Measurements from ENCODE around the gene DSG3.

- TF ChIP-seq EZH2 (IDR thresholded peaks at IDR 0.05) (no peak), MAX (IDR thresholded peaks at IDR 0.05) (no peak), POLR2A (IDR thresholded peaks at IDR 0.05; ENCODE audit: borderline replicate concordance, extremely low read depth, insufficient read depth, insufficient read length) (no peak), POLR2AphosphoS5 (IDR thresholded peaks at IDR 0.05; ENCODE audit: low read depth, low read length) (no peak)
- TF ChIP-seq, protein P1, sequence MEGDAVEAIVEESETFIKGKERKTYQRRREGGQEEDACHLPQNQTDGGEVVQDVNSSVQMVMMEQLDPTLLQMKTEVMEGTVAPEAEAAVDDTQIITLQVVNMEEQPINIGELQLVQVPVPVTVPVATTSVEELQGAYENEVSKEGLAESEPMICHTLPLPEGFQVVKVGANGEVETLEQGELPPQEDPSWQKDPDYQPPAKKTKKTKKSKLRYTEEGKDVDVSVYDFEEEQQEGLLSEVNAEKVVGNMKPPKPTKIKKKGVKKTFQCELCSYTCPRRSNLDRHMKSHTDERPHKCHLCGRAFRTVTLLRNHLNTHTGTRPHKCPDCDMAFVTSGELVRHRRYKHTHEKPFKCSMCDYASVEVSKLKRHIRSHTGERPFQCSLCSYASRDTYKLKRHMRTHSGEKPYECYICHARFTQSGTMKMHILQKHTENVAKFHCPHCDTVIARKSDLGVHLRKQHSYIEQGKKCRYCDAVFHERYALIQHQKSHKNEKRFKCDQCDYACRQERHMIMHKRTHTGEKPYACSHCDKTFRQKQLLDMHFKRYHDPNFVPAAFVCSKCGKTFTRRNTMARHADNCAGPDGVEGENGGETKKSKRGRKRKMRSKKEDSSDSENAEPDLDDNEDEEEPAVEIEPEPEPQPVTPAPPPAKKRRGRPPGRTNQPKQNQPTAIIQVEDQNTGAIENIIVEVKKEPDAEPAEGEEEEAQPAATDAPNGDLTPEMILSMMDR (IDR thresholded peaks at IDR 0.05 in 2 of 3, conservative IDR thresholded peaks at IDR 0.05 in 1 of 3; ENCODE audit: borderline replicate concordance in 1 of 3, insufficient read depth in 1 of 3, low read depth in 2 of 3, low read length in 2 of 3) = no peak
These were observed 45.6 kb downstream of the DSG3 start for GRCh38 chr18:31493171-31493570.
